HEK293 (cell line): ENCODE data around the gene CRACR2A.
A peak's percentile ranks its signal among the peaks of the same experiment; 100 is the strongest.

Experiments used
- GLIS1 ChIP-seq: fragments of 450-650 bp; formaldehyde crosslinking; IDR thresholded peaks from 2 replicates; pipeline ENCODE4 v1.5.1; 2016; ENCODE audit warnings: missing biosample characterization, missing genetic modification characterization
- HOXD13 ChIP-seq: sonication (generic); formaldehyde crosslinking; IDR thresholded peaks from 2 replicates; pipeline ENCODE4 v1.8.0; 2022; ENCODE audit warnings: missing genetic modification reagents, borderline replicate concordance
- KLF10 ChIP-seq: fragments of 450-650 bp; IDR thresholded peaks from 2 replicates; pipeline ENCODE4 v1.5.1; 2018; ENCODE audit warnings: missing biosample characterization, mild to moderate bottlenecking, missing genetic modification characterization
- KLF8 ChIP-seq: fragments of 450-650 bp; formaldehyde crosslinking; IDR thresholded peaks from 2 replicates; pipeline ENCODE4 v1.5.1; 2016; ENCODE audit warnings: missing biosample characterization, missing genetic modification characterization
- MYNN ChIP-seq: fragments of 450-650 bp; formaldehyde crosslinking; IDR thresholded peaks from 2 replicates; pipeline ENCODE4 v1.5.1; 2016; ENCODE audit warnings: missing biosample characterization, missing genetic modification characterization, borderline replicate concordance
- SP7 ChIP-seq: fragments of 450-650 bp; formaldehyde crosslinking; IDR thresholded peaks from 2 replicates; pipeline ENCODE4 v1.5.1; 2016; ENCODE audit warnings: missing biosample characterization, missing genetic modification characterization
- TCF7L2 ChIP-seq: IDR thresholded peaks from 2 replicates; pipeline ENCODE4 v1.6.1; 2011; ENCODE audit warnings: low read depth, mild to moderate bottlenecking, inconsistent platforms, low read length, moderate library complexity, borderline replicate concordance
- WT1 ChIP-seq: fragments of 450-650 bp; formaldehyde crosslinking; IDR thresholded peaks from 2 replicates; pipeline ENCODE4 v1.5.1; 2016; ENCODE audit warnings: missing biosample characterization, missing genetic modification characterization
- ZBTB20 ChIP-seq: fragments of 450-650 bp; formaldehyde crosslinking; IDR thresholded peaks from 2 replicates; pipeline ENCODE4 v1.5.1; 2016; ENCODE audit warnings: missing biosample characterization, missing genetic modification characterization
- ZFP69B ChIP-seq: fragments of 450-650 bp; formaldehyde crosslinking; IDR thresholded peaks from 2 replicates; pipeline ENCODE4 v1.5.1; 2016; ENCODE audit warnings: missing biosample characterization, missing genetic modification characterization
- ZNF10 ChIP-seq: fragments of 450-650 bp; formaldehyde crosslinking; IDR thresholded peaks from 2 replicates; pipeline ENCODE4 v1.5.1; 2017; ENCODE audit warnings: missing biosample characterization, missing genetic modification characterization
- ZNF248 ChIP-seq: fragments of 450-650 bp; formaldehyde crosslinking; IDR thresholded peaks from 2 replicates; pipeline ENCODE4 v1.5.1; 2017; ENCODE audit warnings: missing biosample characterization, missing genetic modification characterization
- ZNF302 ChIP-seq: fragments of 450-650 bp; formaldehyde crosslinking; IDR thresholded peaks from 2 replicates; pipeline ENCODE4 v1.5.1; 2016; ENCODE audit warnings: missing biosample characterization, missing genetic modification characterization, low read depth
- ZNF311 ChIP-seq: fragments of 450-650 bp; formaldehyde crosslinking; IDR thresholded peaks from 2 replicates; pipeline ENCODE4 v1.5.1; 2017; ENCODE audit warnings: missing biosample characterization, missing genetic modification characterization, borderline replicate concordance
- ZNF366 ChIP-seq: fragments of 450-650 bp; formaldehyde crosslinking; conservative IDR thresholded peaks from 2 replicates; pipeline ENCODE4 v1.5.1; 2016; ENCODE audit warnings: missing biosample characterization, missing genetic modification characterization
- ZNF626 ChIP-seq: fragments of 450-650 bp; sonication (Bioruptor Pico); formaldehyde crosslinking; IDR thresholded peaks from 2 replicates; pipeline ENCODE4 v1.5.1; 2018; ENCODE audit warnings: missing biosample characterization, missing genetic modification characterization, inconsistent platforms
- ZNF660 ChIP-seq: fragments of 450-650 bp; IDR thresholded peaks from 2 replicates; pipeline ENCODE4 v1.5.1; 2018; ENCODE audit warnings: missing biosample characterization, mild to moderate bottlenecking, missing genetic modification characterization
- ZNF791 ChIP-seq: fragments of 450-650 bp; formaldehyde crosslinking; IDR thresholded peaks from 2 replicates; pipeline ENCODE4 v1.5.1; 2016; ENCODE audit warnings: missing biosample characterization, missing genetic modification characterization
- ZNF837 ChIP-seq: fragments of 450-650 bp; formaldehyde crosslinking; IDR thresholded peaks from 2 replicates; pipeline ENCODE4 v1.5.1; 2016; ENCODE audit warnings: missing biosample characterization, missing genetic modification characterization
- ZSCAN23 ChIP-seq: fragments of 450-650 bp; formaldehyde crosslinking; IDR thresholded peaks from 2 replicates; pipeline ENCODE4 v1.5.1; 2016; ENCODE audit warnings: missing biosample characterization, missing genetic modification characterization
- TF ChIP-seq, protein P1 (sequence below): fragments of 450-650 bp; formaldehyde crosslinking; IDR thresholded peaks from 2 replicates; pipeline ENCODE4 v1.5.1; 2016; ENCODE audit warnings: missing biosample characterization, missing genetic modification characterization
- TF ChIP-seq, protein P2 (sequence below): fragments of 450-650 bp; formaldehyde crosslinking; IDR thresholded peaks from 2 replicates; pipeline ENCODE4 v1.5.1; 2016; ENCODE audit warnings: missing biosample characterization, missing genetic modification characterization
- TF ChIP-seq, protein P3 (sequence below): fragments of 450-650 bp; formaldehyde crosslinking; IDR thresholded peaks from 2 replicates; pipeline ENCODE4 v1.5.1; 2016; ENCODE audit warnings: missing biosample characterization, missing genetic modification characterization
- TF ChIP-seq, protein P4 (sequence below): fragments of 450-650 bp; formaldehyde crosslinking; IDR thresholded peaks from 2 replicates; pipeline ENCODE4 v1.5.1; 2016; ENCODE audit warnings: missing biosample characterization, missing genetic modification characterization, low read depth
- TF ChIP-seq, protein P5 (sequence below): fragments of 450-650 bp; formaldehyde crosslinking; IDR thresholded peaks from 2 replicates; pipeline ENCODE4 v1.5.1; 2017; ENCODE audit warnings: missing biosample characterization, missing genetic modification characterization
- TF ChIP-seq, protein P6 (sequence below): fragments of 450-650 bp; formaldehyde crosslinking; IDR thresholded peaks from 2 replicates; pipeline ENCODE4 v1.5.1; 2016; ENCODE audit warnings: missing biosample characterization, missing genetic modification characterization
- TF ChIP-seq, protein P7 (sequence below): fragments of 450-650 bp; formaldehyde crosslinking; IDR thresholded peaks from 2 replicates; pipeline ENCODE4 v1.5.1; 2017; ENCODE audit warnings: missing biosample characterization, missing genetic modification characterization

CRACR2A gene

DNA sequence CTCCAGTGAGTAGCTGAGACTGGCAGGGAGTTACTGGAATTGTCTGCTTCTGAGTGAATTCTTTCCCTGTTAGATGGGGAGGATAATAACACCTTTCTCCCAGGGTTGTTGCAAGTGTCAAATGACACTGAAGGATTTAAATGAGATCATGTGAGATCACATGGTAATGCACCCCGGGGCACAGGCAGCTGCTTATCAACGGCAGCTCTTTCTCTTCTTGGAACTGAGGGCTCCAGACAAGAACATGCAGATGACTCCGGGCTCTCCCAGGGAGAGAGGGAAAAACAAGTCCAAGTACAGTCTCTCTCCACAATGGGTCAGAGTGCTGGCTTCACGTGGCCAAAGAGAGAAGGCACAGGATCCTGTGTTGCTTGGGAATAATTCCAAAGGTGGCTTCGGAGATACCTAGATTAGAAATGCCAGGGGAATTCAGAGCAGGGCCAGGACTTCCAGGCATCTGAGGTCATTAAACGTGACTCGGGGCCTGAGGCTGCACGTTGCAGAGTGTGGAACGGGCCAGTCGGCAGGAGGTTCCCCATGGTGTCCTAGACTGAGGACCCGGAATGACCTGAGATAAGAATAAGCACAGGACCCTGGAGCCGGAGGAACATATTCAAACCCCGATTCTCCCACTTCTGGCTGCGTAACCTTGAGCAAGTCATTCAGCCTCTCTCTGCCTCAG lies 152.7 kb downstream of the CRACR2A start (continued):
- TF ChIP-seq, protein P1, sequence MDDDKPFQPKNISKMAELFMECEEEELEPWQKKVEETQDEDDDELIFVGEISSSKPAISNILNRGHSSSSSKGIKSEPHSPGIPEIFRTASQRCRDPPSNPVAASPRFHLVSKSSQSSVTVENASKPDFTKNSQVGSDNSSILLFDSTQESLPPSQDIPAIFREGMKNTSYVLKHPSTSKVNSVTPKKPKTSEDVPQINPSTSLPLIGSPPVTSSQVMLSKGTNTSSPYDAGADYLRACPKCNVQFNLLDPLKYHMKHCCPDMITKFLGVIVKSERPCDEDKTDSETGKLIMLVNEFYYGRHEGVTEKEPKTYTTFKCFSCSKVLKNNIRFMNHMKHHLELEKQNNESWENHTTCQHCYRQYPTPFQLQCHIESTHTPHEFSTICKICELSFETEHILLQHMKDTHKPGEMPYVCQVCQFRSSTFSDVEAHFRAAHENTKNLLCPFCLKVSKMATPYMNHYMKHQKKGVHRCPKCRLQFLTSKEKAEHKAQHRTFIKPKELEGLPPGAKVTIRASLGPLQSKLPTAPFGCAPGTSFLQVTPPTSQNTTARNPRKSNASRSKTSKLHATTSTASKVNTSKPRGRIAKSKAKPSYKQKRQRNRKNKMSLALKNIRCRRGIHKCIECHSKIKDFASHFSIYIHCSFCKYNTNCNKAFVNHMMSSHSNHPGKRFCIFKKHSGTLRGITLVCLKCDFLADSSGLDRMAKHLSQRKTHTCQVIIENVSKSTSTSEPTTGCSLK (tag by site-specific recombination): no peak
- no peak for TF ChIP-seq ZNF660 (tag by site-specific recombination)
- TF ChIP-seq SP7 (tag by site-specific recombination): peak; percentile 94
- TF ChIP-seq, protein P2, sequence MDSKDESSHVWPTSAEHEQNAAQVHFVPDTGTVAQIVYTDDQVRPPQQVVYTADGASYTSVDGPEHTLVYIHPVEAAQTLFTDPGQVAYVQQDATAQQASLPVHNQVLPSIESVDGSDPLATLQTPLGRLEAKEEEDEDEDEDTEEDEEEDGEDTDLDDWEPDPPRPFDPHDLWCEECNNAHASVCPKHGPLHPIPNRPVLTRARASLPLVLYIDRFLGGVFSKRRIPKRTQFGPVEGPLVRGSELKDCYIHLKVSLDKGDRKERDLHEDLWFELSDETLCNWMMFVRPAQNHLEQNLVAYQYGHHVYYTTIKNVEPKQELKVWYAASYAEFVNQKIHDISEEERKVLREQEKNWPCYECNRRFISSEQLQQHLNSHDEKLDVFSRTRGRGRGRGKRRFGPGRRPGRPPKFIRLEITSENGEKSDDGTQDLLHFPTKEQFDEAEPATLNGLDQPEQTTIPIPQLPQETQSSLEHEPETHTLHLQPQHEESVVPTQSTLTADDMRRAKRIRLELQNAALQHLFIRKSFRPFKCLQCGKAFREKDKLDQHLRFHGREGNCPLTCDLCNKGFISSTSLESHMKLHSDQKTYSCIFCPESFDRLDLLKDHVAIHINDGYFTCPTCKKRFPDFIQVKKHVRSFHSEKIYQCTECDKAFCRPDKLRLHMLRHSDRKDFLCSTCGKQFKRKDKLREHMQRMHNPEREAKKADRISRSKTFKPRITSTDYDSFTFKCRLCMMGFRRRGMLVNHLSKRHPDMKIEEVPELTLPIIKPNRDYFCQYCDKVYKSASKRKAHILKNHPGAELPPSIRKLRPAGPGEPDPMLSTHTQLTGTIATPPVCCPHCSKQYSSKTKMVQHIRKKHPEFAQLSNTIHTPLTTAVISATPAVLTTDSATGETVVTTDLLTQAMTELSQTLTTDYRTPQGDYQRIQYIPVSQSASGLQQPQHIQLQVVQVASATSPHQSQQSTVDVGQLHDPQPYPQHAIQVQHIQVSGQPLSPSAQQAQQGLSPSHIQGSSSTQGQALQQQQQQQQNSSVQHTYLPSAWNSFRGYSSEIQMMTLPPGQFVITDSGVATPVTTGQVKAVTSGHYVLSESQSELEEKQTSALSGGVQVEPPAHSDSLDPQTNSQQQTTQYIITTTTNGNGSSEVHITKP (tag by site-specific recombination): no peak
- no peak for TF ChIP-seq ZSCAN23 (tag by site-specific recombination)
- no peak for TF ChIP-seq ZNF248 (tag by site-specific recombination)
- TF ChIP-seq, protein P3, sequence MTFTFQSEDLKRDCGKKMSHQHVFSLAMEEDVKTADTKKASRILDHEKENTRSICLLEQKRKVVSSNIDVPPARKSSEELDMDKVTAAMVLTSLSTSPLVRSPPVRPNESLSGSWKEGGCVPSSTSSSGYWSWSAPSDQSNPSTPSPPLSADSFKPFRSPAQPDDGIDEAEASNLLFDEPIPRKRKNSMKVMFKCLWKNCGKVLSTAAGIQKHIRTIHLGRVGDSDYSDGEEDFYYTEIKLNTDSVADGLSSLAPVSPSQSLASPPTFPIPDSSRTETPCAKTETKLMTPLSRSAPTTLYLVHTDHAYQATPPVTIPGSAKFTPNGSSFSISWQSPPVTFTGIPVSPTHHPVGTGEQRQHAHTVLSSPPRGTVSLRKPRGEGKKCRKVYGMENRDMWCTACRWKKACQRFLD (tag by site-specific recombination): no peak
- TF ChIP-seq, protein P4, sequence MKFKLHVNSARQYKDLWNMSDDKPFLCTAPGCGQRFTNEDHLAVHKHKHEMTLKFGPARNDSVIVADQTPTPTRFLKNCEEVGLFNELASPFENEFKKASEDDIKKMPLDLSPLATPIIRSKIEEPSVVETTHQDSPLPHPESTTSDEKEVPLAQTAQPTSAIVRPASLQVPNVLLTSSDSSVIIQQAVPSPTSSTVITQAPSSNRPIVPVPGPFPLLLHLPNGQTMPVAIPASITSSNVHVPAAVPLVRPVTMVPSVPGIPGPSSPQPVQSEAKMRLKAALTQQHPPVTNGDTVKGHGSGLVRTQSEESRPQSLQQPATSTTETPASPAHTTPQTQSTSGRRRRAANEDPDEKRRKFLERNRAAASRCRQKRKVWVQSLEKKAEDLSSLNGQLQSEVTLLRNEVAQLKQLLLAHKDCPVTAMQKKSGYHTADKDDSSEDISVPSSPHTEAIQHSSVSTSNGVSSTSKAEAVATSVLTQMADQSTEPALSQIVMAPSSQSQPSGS: no peak
- no peak for TF ChIP-seq MYNN (tag by site-specific recombination)
- TF ChIP-seq ZNF837: no peak
- TF ChIP-seq ZFP69B (tag by site-specific recombination): no peak
- TF ChIP-seq ZNF10 (tag by site-specific recombination): no peak
- TF ChIP-seq WT1 (tag by site-specific recombination): peak; percentile 80
- TF ChIP-seq, protein P5, sequence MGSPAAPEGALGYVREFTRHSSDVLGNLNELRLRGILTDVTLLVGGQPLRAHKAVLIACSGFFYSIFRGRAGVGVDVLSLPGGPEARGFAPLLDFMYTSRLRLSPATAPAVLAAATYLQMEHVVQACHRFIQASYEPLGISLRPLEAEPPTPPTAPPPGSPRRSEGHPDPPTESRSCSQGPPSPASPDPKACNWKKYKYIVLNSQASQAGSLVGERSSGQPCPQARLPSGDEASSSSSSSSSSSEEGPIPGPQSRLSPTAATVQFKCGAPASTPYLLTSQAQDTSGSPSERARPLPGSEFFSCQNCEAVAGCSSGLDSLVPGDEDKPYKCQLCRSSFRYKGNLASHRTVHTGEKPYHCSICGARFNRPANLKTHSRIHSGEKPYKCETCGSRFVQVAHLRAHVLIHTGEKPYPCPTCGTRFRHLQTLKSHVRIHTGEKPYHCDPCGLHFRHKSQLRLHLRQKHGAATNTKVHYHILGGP (tag by site-specific recombination): no peak
- TF ChIP-seq, protein P6, sequence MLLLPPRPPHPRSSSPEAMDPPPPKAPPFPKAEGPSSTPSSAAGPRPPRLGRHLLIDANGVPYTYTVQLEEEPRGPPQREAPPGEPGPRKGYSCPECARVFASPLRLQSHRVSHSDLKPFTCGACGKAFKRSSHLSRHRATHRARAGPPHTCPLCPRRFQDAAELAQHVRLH: no peak
- TF ChIP-seq TCF7L2: no peak
- TF ChIP-seq, protein P7, sequence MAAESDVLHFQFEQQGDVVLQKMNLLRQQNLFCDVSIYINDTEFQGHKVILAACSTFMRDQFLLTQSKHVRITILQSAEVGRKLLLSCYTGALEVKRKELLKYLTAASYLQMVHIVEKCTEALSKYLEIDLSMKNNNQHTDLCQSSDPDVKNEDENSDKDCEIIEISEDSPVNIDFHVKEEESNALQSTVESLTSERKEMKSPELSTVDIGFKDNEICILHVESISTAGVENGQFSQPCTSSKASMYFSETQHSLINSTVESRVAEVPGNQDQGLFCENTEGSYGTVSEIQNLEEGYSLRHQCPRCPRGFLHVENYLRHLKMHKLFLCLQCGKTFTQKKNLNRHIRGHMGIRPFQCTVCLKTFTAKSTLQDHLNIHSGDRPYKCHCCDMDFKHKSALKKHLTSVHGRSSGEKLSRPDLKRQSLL (tag by site-specific recombination): no peak
- 0 out of 2 replicates have a peak, but pooled peaks have one; percentile 25 for TF ChIP-seq ZBTB20
- TF ChIP-seq ZNF366 (tag by site-specific recombination): peak; percentile 52; the same call in 1 of the 2 replicates
- no peak for TF ChIP-seq KLF8 (tag by site-specific recombination)
- TF ChIP-seq ZNF302 (tag by site-specific recombination): no peak
- no peak for TF ChIP-seq ZNF791
- no peak for TF ChIP-seq HOXD13 (CRISPR knock-in tag)
- TF ChIP-seq ZNF626 (tag by site-specific recombination): no peak
- TF ChIP-seq KLF10: no peak
- no peak for TF ChIP-seq ZNF311 (tag by site-specific recombination)
- peak; percentile 75 for TF ChIP-seq GLIS1 (tag by site-specific recombination)
